ENCODE data around the gene SEM1. TPM values are rescaled to one million over a fixed set of nuclear protein-coding genes. Genes with fewer than 3 reads are reported as not detected.

Gene SEM1
- polyA plus RNA-seq, 2 of the 4 experiments (the other 2 are of a cell fraction) = 235 to 859 TPM

- POLR2A ChIA-PET = no interaction called here
- Histone ChIP-seq H3K27ac (no peak overlapping the region), H3K9me3 (no peaks in the 10 kb centered on the region), H3K4me2 (no peak overlapping the region), H3K4me3 (no peak overlapping the region), H3K4me1 (no peaks in the 10 kb centered on the region)
- CTCF ChIA-PET = no interaction called here
- ATAC-seq = no peak
- TF ChIP-seq, protein P1, sequence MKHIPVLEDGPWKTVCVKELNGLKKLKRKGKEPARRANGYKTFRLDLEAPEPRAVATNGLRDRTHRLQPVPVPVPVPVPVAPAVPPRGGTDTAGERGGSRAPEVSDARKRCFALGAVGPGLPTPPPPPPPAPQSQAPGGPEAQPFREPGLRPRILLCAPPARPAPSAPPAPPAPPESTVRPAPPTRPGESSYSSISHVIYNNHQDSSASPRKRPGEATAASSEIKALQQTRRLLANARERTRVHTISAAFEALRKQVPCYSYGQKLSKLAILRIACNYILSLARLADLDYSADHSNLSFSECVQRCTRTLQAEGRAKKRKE (CRISPR knock-in tag; IDR thresholded peaks at IDR 0.05; ENCODE audit: low read depth) = no peak
- peak; percentile 89 for TF ChIP-seq MAFK (IDR thresholded peaks at IDR 0.05; ENCODE audit: partially characterized antibody)
- 87% methylated on average over 3 of the region's 3 CpGs for WGBS (ENCODE audit: missing lambda C conversion rate)
- FAIRE-seq = no peak
- DNase-seq (ENCODE audit: low read depth in 1 of 2, low spot score in 1 of 2) = no peak
Observed at GRCh38 chr7:96670338-96671289, 39.0 kb downstream of the SEM1 start.

- H3K4me2 ChIP-seq = no peak overlapping the region
- DNase-seq (ENCODE audit: low read depth in 1 of 2, low spot score in 1 of 2) (no peak), ATAC-seq (no peak), FAIRE-seq (no peak)
- CTCF ChIA-PET = no interaction called here
- H3K9me3 ChIP-seq = no peaks in the 10 kb centered on the region
- H3K27ac ChIP-seq = no peak overlapping the region
- POLR2A ChIA-PET = no interaction called here
- H3K4me1 ChIP-seq = no peaks in the 10 kb centered on the region
- TF ChIP-seq TP53 (CRISPR knock-in tag; IDR thresholded peaks at IDR 0.05) = no peak
- no peak for TF ChIP-seq NPAS2 (CRISPR knock-in tag; IDR thresholded peaks at IDR 0.05; ENCODE audit: borderline replicate concordance)
- TF ChIP-seq CEBPB (IDR thresholded peaks at IDR 0.05) = no peak
- H3K4me3 ChIP-seq = no peak overlapping the region
Observed at GRCh38 chr7:96669812-96670211, 39.8 kb downstream of the SEM1 start.

DNA sequence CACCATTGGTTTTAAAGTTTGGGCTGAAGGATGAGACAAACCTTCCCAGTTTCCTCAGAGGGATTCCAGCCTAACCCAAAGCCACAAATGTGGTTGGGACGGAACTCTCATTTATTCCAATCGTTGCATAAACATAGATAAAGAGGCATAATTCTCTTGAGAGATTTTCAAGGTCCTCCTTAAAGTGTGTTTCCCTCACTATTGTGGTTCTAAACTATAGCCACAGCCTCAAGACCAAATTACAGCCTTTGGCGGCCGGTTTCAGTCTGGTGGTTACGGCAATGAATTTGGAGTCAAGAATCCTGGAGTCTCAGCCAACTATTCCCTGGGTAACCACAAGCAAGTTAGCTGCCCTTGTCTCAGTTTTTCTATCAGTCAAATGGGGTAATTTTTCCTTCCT is 42.6 kb downstream of the SEM1 start:
- Histone ChIP-seq H3K4me3 (no peak overlapping the region), H3K4me2 (no peak overlapping the region), H3K4me1 (no peaks in the 10 kb centered on the region), H3K9me3 (no peaks in the 10 kb centered on the region), H3K27ac (no peak overlapping the region)
- no peak for DNase-seq (ENCODE audit: low read depth in 1 of 2, low spot score in 1 of 2)
- FAIRE-seq = no peak
- POLR2A ChIA-PET = no interaction called here
- 94% methylated on average over 5 of the region's 5 CpGs for WGBS (ENCODE audit: missing lambda C conversion rate)
- TF ChIP-seq HOXB13 (CRISPR knock-in tag; IDR thresholded peaks at IDR 0.05; ENCODE audit: low read depth) (no peak), MAFK (IDR thresholded peaks at IDR 0.05; ENCODE audit: partially characterized antibody) (no peak), MAZ (IDR thresholded peaks at IDR 0.05; ENCODE audit: borderline replicate concordance, low read depth, low read length) (no peak), JUNB (IDR thresholded peaks at IDR 0.05) (no peak), HOXA7 (CRISPR knock-in tag; IDR thresholded peaks at IDR 0.05) (no peak), KDM5A (IDR thresholded peaks at IDR 0.05) (no peak), FOSB (CRISPR knock-in tag; IDR thresholded peaks at IDR 0.05) (no peak), ZNF302 (CRISPR knock-in tag; IDR thresholded peaks at IDR 0.05) (no peak), NFE2L2 (conservative IDR thresholded peaks at IDR 0.05; ENCODE audit: low read length) (no peak), ELK1 (IDR thresholded peaks at IDR 0.05; ENCODE audit: low read depth, low read length) (no peak)
- TF ChIP-seq, protein P2, sequence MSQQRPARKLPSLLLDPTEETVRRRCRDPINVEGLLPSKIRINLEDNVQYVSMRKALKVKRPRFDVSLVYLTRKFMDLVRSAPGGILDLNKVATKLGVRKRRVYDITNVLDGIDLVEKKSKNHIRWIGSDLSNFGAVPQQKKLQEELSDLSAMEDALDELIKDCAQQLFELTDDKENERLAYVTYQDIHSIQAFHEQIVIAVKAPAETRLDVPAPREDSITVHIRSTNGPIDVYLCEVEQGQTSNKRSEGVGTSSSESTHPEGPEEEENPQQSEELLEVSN (IDR thresholded peaks at IDR 0.05; ENCODE audit: borderline replicate concordance, low read depth) = no peak
- CTCF ChIA-PET = no interaction called here
- no peak for ATAC-seq

- ATAC-seq (no peak), FAIRE-seq (no peak), DNase-seq (ENCODE audit: low read depth in 1 of 2, low spot score in 1 of 2) (no peak)
- Histone ChIP-seq H3K4me1 (no peaks in the 10 kb centered on the region), H3K27ac (no peak overlapping the region), H3K9me3 (no peaks in the 10 kb centered on the region), H3K4me3 (no peak overlapping the region), H3K4me2 (no peak overlapping the region)
- no peak for TF ChIP-seq HES2 (IDR thresholded peaks at IDR 0.05)
- no peak for TF ChIP-seq NR3C1 (IDR thresholded peaks at IDR 0.05)
- no peak for TF ChIP-seq EP300 (IDR thresholded peaks at IDR 0.05)
- TF ChIP-seq, protein P3, sequence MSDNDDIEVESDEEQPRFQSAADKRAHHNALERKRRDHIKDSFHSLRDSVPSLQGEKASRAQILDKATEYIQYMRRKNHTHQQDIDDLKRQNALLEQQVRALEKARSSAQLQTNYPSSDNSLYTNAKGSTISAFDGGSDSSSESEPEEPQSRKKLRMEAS (IDR thresholded peaks at IDR 0.05) = no peak
- TF ChIP-seq CBX2 (IDR thresholded peaks at IDR 0.05; ENCODE audit: borderline replicate concordance, low read depth) = no peak
- no peak for TF ChIP-seq CHD2 (IDR thresholded peaks at IDR 0.05; ENCODE audit: low read length, partially characterized antibody)
- TF ChIP-seq POLR2A (IDR thresholded peaks at IDR 0.05; ENCODE audit: low read length) = no peak
- TF ChIP-seq ELK1 (IDR thresholded peaks at IDR 0.05; ENCODE audit: low read depth, low read length) = no peak
- no peak for TF ChIP-seq RFX5 (IDR thresholded peaks at IDR 0.05)
- no peak for TF ChIP-seq NFE2L2 (conservative IDR thresholded peaks at IDR 0.05; ENCODE audit: low read length)
- TF ChIP-seq ZC3H11A (IDR thresholded peaks at IDR 0.05) = no peak
- no peak for TF ChIP-seq JUNB (IDR thresholded peaks at IDR 0.05)
- TF ChIP-seq NPAS2 (CRISPR knock-in tag; IDR thresholded peaks at IDR 0.05; ENCODE audit: borderline replicate concordance) = no peak
- no peak for TF ChIP-seq FOXS1 (CRISPR knock-in tag; IDR thresholded peaks at IDR 0.05)
- no peak for TF ChIP-seq CHD4 (IDR thresholded peaks at IDR 0.05; ENCODE audit: borderline replicate concordance)
- CTCF ChIA-PET = no interaction called here
- WGBS (ENCODE audit: missing lambda C conversion rate) = 82% methylated on average over 1 of the region's 1 CpG
- POLR2A ChIA-PET = no interaction called here
Observed at GRCh38 chr7:96665689-96666088, 44.0 kb downstream of the SEM1 start.

Data from A549 (cell line).